SU-DHL-6 (cell line): ENCODE data around the gene C3orf18.

ENCODE experiments used
- H2AFZ ChIP-seq: fragments of 200-600 bp; sonication (generic); 2 replicates; pipeline ENCODE4 v1.6.1; 2014; ENCODE audit warnings: low read depth, mild to moderate bottlenecking, moderate library complexity, mixed read lengths, antibody characterized with exemption, low read length; ENCODE audit not compliant: severe bottlenecking
- H3F3A ChIP-seq: fragments of 200-600 bp; shearing (Covaris generic); 2 replicates; pipeline ENCODE4 v1.6.0; 2016; ENCODE audit warnings: antibody characterized with exemption, mild to moderate bottlenecking; ENCODE audit not compliant: insufficient read depth
- H3K27ac ChIP-seq: fragments of 200-600 bp; sonication (generic); 2 replicates; pipeline ENCODE4 v1.5.1; 2016; ENCODE audit warnings: low read depth, mild to moderate bottlenecking, low read length, moderate library complexity, mixed read lengths
- H3K27me3 ChIP-seq: fragments of 200-600 bp; sonication (generic), shearing (Covaris generic); 2 replicates; pipeline ENCODE4 v1.6.0; 2014; ENCODE audit warnings: mild to moderate bottlenecking, low read length
- H3K36me3 ChIP-seq: fragments of 200-600 bp; sonication (generic); 2 replicates; pipeline ENCODE4 v1.6.1; 2014; ENCODE audit warnings: mild to moderate bottlenecking, low read length, mixed read lengths
- H3K4me2 ChIP-seq: fragments of 300-600, 200-600 bp; shearing (Covaris generic), sonication (generic); 2 replicates; pipeline ENCODE4 v1.6.0; 2014; ENCODE audit warnings: low read length, low read depth, mild to moderate bottlenecking; ENCODE audit not compliant: poor library complexity, severe bottlenecking
- H3K4me3 ChIP-seq: fragments of 200-600 bp; sonication (generic); 2 replicates; pipeline ENCODE4 v1.5.1; 2014; ENCODE audit warnings: antibody characterized with exemption, low read length, mild to moderate bottlenecking, mixed read lengths; ENCODE audit not compliant: insufficient read depth, poor library complexity, severe bottlenecking
- H3K79me2 ChIP-seq: fragments of 200-600 bp; sonication (generic); 2 replicates; pipeline ENCODE4 v1.6.1; 2014; ENCODE audit warnings: mild to moderate bottlenecking, low read length, moderate library complexity; ENCODE audit not compliant: insufficient read depth
- H3K9ac ChIP-seq: fragments of 200-600 bp; sonication (generic); 2 replicates; pipeline ENCODE4 v1.7.0; 2014; ENCODE audit warnings: mild to moderate bottlenecking, low read length
- H3K9me2 ChIP-seq: fragments of 200-600 bp; sonication (generic); replicated peaks from 2 replicates; pipeline ENCODE4 v1.6.1; 2014; ENCODE audit warnings: low read length; ENCODE audit not compliant: insufficient read depth
- H3K9me3 ChIP-seq: fragments of 200-600 bp; sonication (generic); 2 replicates; pipeline ENCODE4 v1.6.1; 2014; ENCODE audit warnings: low read length, mixed read lengths; ENCODE audit not compliant: insufficient read depth
- H4K20me1 ChIP-seq: fragments of 200-600 bp; sonication (generic); 2 replicates; pipeline ENCODE4 v1.6.1; 2014; ENCODE audit warnings: low read depth, mild to moderate bottlenecking, antibody characterized with exemption, low read length, moderate library complexity, mixed read lengths
- CTCF ChIP-seq: fragments of 200-600 bp; sonication (generic); IDR thresholded peaks from one replicate; pipeline ENCODE4 v1.5.1; 2017; ENCODE audit warnings: antibody characterized with exemption, mild to moderate bottlenecking, low read length, moderate library complexity; ENCODE audit not compliant: insufficient read depth, poor library complexity, severe bottlenecking
- EZH2phosphoT487 ChIP-seq: fragments of 200-600 bp; sonication (generic), shearing (Covaris generic); conservative IDR thresholded peaks from 2 replicates; pipeline ENCODE4 v1.6.1; 2018; ENCODE audit warnings: mild to moderate bottlenecking, antibody characterized with exemption, low read length, moderate library complexity, mixed read lengths

Gene C3orf18

DNA sequence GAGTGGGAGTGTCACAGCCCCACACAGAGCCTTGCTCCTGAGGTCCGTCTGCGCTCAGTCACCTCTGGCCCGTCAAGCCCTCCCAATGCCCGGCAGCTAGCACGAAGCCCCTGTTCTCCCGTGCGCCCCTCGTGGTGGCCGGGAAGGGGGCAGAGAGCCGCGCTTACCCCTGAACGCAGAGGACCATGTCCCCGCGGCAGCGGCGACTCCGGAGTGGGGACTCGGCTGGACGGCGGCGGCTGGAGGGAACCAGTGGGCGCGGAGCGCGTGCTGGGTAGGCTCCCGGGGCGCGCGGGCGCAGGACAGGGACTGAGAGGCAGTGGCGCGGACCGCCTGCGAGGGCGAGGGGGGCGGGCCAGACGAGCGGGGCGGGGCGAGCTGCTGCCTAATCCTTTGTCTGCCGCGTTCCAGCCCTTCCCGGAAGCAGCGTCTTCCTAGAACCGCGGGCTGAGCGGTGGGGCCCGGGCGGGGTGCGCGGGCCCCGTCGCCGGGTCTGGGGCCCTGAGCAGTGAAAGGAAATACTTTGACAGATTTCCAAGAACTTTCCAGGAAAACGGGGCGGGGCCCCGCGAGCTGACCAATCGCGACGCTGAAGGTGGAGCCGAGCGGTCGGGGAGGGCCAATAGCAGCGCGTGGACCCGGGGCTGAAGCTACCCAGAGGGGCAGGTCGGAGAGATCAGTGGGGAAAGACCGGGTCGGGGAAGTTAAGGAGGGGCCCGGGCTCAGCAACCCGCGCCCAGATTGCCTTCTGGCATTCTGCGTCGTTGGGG is 44.1 kb upstream of the C3orf18 start, which contains the start of gene CISH:
Gene CISH, minus strand, starts transcription at position 311 of the 770 bp plus-strand sequence. Its CDS starts 124 bp downstream, at position 187.
- no peaks in the 10 kb centered on the region for H3K9me3 ChIP-seq
- H3K27ac ChIP-seq, result no peak within 1 kb of the TSS
- H3F3A ChIP-seq, result no peaks in the 10 kb centered on the region
- peak within 1 kb of the TSS; percentile 84 for H3K4me2 ChIP-seq
- H3K9me2 ChIP-seq, result no peaks in the 10 kb centered on the region
- H4K20me1 ChIP-seq, result no peaks in the 10 kb centered on the region
- peak within 1 kb of the TSS; percentile 86 for H2AFZ ChIP-seq
- H3K27me3 ChIP-seq, result no peaks in the 10 kb centered on the region
- H3K4me3 ChIP-seq, result peak within 1 kb of the TSS; percentile 55
- TF ChIP-seq EZH2phosphoT487 (no peak), CTCF (peak; percentile 42)
- no peaks in the 10 kb centered on the region for H3K36me3 ChIP-seq
- H3K9ac ChIP-seq, result peak within 1 kb of the TSS; percentile 46
- H3K79me2 ChIP-seq, result no peaks in the 10 kb centered on the region

DNA sequence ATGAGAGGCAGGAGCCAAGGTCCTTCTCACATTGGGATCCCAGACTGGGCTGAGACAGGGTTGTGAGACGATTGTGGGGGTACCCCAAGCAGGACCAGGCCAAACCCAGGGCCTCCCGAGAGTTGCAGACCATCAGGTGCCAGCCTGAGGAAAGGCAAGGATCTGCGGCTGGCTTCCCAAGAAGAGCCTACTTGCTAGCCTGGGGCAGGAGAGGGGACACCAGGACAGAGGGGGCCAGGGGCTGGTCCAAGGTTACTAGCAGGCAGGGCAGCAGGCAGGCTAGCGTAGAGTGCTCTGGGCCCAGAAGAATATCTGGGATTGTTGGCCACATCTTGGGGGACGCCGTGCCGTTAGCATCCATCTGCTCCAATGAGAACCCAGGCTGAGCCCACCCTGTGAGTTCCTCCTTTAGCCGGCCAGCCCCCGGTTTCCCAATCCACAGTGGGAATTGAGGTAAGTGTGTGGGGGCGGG is 43.5 kb upstream of the C3orf18 start:
- Histone ChIP-seq H3K27ac (no peak overlapping the region), H3K4me2 (peak overlapping the region; percentile 84), H2AFZ (peak overlapping the region; percentile 86)

GRCh38 chr3:50610181-50610971 is 42.8 kb upstream of the C3orf18 start:
- no peaks in the 10 kb centered on the region for H3K36me3 ChIP-seq
- no peaks in the 10 kb centered on the region for H3F3A ChIP-seq
- H3K79me2 ChIP-seq, result no peaks in the 10 kb centered on the region
- H3K4me2 ChIP-seq, result no peak overlapping the region
- no peak overlapping the region for H3K27ac ChIP-seq
- H3K27me3 ChIP-seq, result no peaks in the 10 kb centered on the region
- no peaks in the 10 kb centered on the region for H4K20me1 ChIP-seq
- H3K4me3 ChIP-seq, result no peak overlapping the region
- TF ChIP-seq CTCF (no peak), EZH2phosphoT487 (no peak)
- no peak overlapping the region for H2AFZ ChIP-seq
- H3K9ac ChIP-seq, result no peak overlapping the region
- no peaks in the 10 kb centered on the region for H3K9me3 ChIP-seq
- H3K9me2 ChIP-seq, result no peaks in the 10 kb centered on the region

More for the DNA sequence above, 43.5 kb upstream of the C3orf18 start:
- Histone ChIP-seq H3K4me3 (peak overlapping the region; percentile 55), H3K9ac (peak overlapping the region; percentile 46), H3K27me3 (no peaks in the 10 kb centered on the region), H3K36me3 (no peaks in the 10 kb centered on the region), H3F3A (no peaks in the 10 kb centered on the region), H3K9me3 (no peaks in the 10 kb centered on the region), H3K79me2 (no peaks in the 10 kb centered on the region), H4K20me1 (no peaks in the 10 kb centered on the region), H3K9me2 (no peaks in the 10 kb centered on the region)
- no peak for TF ChIP-seq CTCF
- TF ChIP-seq EZH2phosphoT487, result no peak
